Subcutaneous abdominal adipose tissue (tissue), 5 donors: Measurements from ENCODE around the gene RCL1.
A peak's percentile ranks its signal among the peaks of the same experiment; 100 is the strongest.

Source experiments
- H3K27ac ChIP-seq: one replicate; pipeline ENCODE4 v1.7.0; 2013; ENCODE audit warnings: low read depth, mild to moderate bottlenecking, inconsistent platforms, low read length, moderate library complexity
- H3K27me3 ChIP-seq, 5 donors: one replicate each; pipeline ENCODE4 v1.7.0; 2013; ENCODE audit warnings: low read length in 5 of 5, inconsistent platforms in 1 of 5; ENCODE audit not compliant: control insufficient read depth in 5 of 5, insufficient read depth in 4 of 5
- H3K36me3 ChIP-seq, 5 donors: one replicate each; pipeline ENCODE4 v1.7.0; 2013; ENCODE audit warnings: low read length in 5 of 5; ENCODE audit not compliant: control insufficient read depth in 5 of 5, insufficient read depth in 5 of 5
- H3K4me1 ChIP-seq, 5 donors: one replicate each; pipeline ENCODE4 v1.7.0; 2013; ENCODE audit warnings: low read length in 5 of 5, mild to moderate bottlenecking in 3 of 5, moderate library complexity in 1 of 5; ENCODE audit not compliant: control insufficient read depth in 5 of 5, insufficient read depth in 5 of 5
- H3K4me3 ChIP-seq, 5 donors: one replicate each; pipeline ENCODE4 v1.7.0; 2013; ENCODE audit warnings: low read length in 5 of 5, low read depth in 1 of 5
- H3K9ac ChIP-seq, 5 donors: one replicate each; pipeline ENCODE4 v1.7.0; 2013; ENCODE audit warnings: low read length in 5 of 5, mild to moderate bottlenecking in 4 of 5, moderate library complexity in 3 of 5
- H3K9me3 ChIP-seq, 5 donors: one replicate each; pipeline ENCODE4 v1.7.0; 2013; ENCODE audit warnings: low read length in 5 of 5; ENCODE audit not compliant: control insufficient read depth in 5 of 5
- donor health status: healthy.
- donor health status: healthy.
- donor health status: healthy.
- donor health status: healthy.
- donor health status: healthy.

Gene RCL1

DNA sequence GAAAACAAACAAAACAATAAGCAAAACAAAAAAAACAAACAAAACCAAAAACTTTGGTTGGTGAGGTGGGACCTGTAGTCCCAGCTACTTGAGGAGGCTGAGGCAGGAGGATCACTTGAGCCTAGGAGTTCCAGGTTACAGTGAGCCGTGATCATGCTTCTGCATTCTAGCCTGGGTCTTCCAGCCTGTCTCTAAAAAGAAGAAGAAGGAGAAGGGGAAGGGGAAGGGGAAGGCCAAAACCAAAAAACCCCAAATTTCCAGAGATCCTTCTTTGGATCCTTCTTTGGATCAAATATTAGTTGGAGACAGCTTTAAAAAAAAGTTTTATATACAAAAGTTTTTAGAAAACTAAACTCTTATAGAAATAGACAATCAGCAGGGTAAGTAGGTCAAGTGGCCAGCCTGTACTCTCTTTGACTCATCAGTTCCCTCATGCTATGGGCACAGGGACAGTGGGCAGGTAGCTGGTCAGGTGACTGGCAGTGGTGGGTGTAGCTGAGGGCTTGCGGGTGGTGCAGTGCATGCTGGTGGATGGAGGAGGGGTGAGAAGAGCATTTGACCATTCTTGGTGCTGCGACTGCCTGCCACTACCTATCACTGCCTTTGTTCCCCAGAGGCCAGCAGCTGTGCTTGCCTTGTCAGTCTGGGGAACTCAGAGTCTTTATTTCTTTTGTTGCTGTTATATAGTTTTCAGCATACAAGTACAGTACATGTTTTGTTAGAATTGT, 12.6 kb downstream of the RCL1 start:
- Histone ChIP-seq H3K4me1 (peaks cover 0 to 19% (median 14%) of the 10 kb centered on the region in 5 donors), H3K9me3 (peaks cover 0 to 12% (median 3%) of the 10 kb centered on the region in 5 donors), H3K4me3 (no peak overlapping the region), H3K27me3 (no peaks in the 10 kb centered on the region), H3K27ac (no peak overlapping the region), H3K9ac (no peak overlapping the region), H3K36me3 (no peaks in the 10 kb centered on the region)

DNA sequence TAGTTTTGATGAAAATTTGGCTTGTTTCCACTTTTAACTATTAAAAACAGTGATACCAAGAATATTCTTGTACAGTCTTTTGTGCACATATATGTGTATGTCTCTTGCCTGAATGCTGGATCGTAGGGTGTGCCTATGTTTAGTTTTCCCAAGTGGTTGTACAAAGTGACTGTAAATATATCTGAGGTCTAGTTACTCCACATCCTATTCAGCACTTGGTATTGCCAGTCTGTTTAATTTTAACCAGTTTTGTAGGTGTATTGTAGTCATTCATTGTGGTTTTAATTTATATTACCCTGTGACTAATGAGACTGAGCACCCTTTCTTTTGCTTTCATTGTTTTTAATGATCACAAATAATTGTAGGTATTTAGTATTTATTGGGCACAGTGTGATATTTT, 17.8 kb downstream of the RCL1 start:
- Histone ChIP-seq H3K27me3 (no peaks in the 10 kb centered on the region), H3K9ac (no peak overlapping the region), H3K27ac (no peak overlapping the region), H3K9me3 (peaks cover 2 to 22% (median 3%) of the 10 kb centered on the region in 5 donors), H3K36me3 (no peaks in the 10 kb centered on the region), H3K4me1 (peaks cover 0 to 6% (median 3%) of the 10 kb centered on the region in 5 donors), H3K4me3 (no peak overlapping the region)

DNA sequence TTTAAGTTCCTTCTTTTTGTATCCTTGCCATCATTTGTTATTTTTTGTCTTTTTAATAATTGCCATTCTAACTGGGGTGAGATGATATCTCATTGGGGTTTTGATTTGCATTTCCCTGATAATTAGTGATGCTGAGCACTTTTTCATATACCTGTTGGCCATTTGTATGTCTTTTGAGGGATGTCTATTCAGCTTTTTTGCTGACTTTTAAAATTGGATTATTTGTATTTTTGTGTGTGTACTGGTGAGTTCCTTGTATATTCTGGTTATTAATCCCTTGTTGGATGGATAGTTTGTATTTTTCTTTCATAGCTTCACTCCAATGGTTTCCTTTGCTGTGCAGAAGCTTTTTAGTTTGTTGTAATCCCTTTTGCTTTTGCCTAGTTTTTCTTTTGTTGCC, 19.1 kb downstream of the RCL1 start:
- no peaks in the 10 kb centered on the region for H3K36me3 ChIP-seq
- peaks cover 0 to 13% (median 3%) of the 10 kb centered on the region in 5 donors for H3K9me3 ChIP-seq
- H3K4me3 ChIP-seq: no peak overlapping the region
- H3K9ac ChIP-seq: no peak overlapping the region
- H3K27ac ChIP-seq: no peak overlapping the region
- H3K27me3 ChIP-seq: no peaks in the 10 kb centered on the region
- peaks cover 0 to 6% (median 0%) of the 10 kb centered on the region in 5 donors for H3K4me1 ChIP-seq

DNA sequence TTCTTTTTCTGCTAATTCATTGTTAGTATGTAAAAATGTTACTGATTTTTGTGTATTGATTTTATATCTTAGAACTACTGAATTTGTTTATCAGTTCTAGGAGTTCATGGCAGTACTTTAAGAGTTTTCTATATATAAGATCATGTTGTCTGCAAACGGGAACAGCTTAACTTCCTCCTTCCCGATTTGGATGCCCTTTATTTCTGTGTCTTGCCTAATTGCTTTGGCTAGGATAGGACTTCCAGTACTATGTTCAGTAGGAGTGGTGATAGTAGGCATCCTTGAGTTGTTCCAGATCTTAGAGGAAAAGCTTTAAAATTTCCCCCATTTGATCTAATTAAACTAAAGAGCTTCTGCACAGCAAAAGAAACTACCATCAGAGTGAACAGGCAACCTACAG, 20.1 kb downstream of the RCL1 start:
- Histone ChIP-seq H3K4me1 (peaks cover 0 to 6% (median 0%) of the 10 kb centered on the region in 5 donors), H3K27ac (no peak overlapping the region), H3K27me3 (no peaks in the 10 kb centered on the region), H3K9ac (no peak overlapping the region), H3K9me3 (peaks cover 0 to 10% (median 2%) of the 10 kb centered on the region in 5 donors), H3K36me3 (no peaks in the 10 kb centered on the region), H3K4me3 (no peak overlapping the region)

DNA sequence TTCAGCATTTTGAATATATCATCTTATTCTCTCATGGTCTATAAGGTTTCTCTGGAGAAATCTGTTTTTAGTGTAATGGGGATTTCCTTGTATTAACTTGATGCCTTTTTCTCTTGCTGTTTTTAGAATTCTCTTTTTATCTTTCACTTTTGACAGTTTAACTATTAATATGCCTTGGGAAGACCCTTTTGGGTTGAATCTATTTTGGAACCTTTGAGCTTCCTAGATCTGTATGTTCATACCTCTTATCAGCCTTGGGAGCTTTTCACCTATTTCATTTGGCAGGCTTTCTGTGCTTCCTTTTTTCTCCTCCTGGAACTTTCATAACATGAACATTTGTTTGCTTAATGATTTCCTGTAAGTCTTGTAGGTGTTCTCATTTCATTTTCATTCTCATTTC, 22.2 kb downstream of the RCL1 start:
- no peak overlapping the region for H3K9ac ChIP-seq
- H3K27ac ChIP-seq: no peak overlapping the region
- H3K27me3 ChIP-seq: no peaks in the 10 kb centered on the region
- no peak overlapping the region for H3K4me3 ChIP-seq
- H3K9me3 ChIP-seq: peaks cover 0 to 10% (median 2%) of the 10 kb centered on the region in 5 donors
- H3K4me1 ChIP-seq: peaks cover 0 to 6% (median 0%) of the 10 kb centered on the region in 5 donors
- no peaks in the 10 kb centered on the region for H3K36me3 ChIP-seq

DNA sequence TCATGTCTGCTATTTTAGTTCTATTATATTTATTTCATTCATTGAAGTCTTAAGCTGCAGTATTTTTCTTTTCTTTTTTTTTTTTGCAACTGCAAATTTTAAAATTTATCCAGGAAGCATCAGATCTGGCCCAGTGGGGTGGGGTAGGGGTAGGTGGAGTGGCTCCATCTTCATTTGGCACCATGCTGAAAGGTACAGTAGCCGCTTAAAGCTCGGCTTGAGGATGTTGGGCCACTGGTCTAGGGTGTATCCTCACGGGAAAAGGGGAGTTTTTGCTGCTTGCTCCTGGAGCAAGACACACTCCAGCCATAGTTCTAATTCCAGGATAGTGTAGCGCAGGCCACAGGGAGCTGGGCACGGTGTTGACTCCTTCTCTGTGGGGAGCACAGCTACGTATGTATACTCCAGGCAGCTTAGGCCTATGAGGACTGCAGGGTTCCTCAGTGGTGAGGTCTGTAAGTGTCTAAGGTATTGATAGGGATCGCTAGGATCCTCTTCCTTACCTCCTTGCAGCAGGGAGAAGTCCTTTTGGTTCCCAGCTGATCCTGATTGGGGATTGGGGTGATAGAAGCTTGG, 22.7 kb downstream of the RCL1 start:
- Histone ChIP-seq H3K27ac (no peak overlapping the region), H3K4me1 (peaks cover 0 to 6% (median 0%) of the 10 kb centered on the region in 5 donors), H3K36me3 (no peaks in the 10 kb centered on the region), H3K9me3 (peaks cover 0 to 10% (median 2%) of the 10 kb centered on the region in 5 donors), H3K4me3 (no peak overlapping the region), H3K9ac (no peak overlapping the region), H3K27me3 (no peaks in the 10 kb centered on the region)

DNA sequence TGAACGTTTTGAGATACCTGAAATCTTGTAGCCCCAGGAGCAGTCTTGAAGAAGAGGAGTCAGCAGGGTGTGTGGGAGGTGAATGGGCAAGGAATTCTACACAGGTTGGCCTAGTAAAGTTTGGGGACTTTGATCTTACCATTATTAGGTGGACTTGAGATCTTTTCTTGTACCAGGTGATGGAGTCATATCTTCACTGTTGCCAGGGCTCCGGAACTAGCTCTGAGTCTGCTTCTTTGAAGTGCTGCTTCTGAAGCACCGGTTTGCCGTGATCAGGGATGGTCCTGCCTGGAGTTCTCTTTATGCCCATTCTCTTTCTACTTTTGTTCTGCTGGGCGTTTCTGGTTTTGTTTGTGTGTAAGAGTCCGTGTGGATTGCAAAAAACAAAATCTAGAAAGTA, 27.4 kb downstream of the RCL1 start:
- H3K27me3 ChIP-seq: no peaks in the 10 kb centered on the region
- H3K9ac ChIP-seq: no peak overlapping the region
- no peak overlapping the region for H3K27ac ChIP-seq
- H3K4me3 ChIP-seq: no peak overlapping the region
- H3K9me3 ChIP-seq: peaks cover 0 to 3% (median 0%) of the 10 kb centered on the region in 5 donors
- H3K4me1 ChIP-seq: peaks cover 0 to 19% (median 14%) of the 10 kb centered on the region in 5 donors
- no peaks in the 10 kb centered on the region for H3K36me3 ChIP-seq

DNA sequence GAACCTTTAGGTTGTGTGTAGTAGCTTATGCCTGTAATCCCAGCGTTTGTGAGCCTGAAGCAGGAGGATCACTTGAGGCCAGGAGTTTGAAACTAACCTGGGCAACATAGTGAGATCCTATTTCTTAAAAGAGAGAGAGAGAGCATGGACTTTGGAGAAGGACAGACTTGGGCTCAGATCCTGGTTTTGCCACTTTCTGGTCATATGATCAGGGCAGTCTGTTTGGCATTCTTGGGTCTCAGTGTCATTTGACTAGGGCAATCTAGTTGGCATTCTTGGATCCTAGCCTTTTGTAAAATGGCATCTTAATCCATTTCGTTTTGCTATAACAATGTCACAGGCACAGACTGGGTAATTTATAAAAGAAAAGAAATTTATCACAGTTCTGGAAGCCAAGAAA, 28.4 kb downstream of the RCL1 start:
- Histone ChIP-seq H3K9me3 (no peaks in the 10 kb centered on the region), H3K9ac (peak overlapping the region in 1 of 5 donors; percentile 20), H3K4me3 (no peak overlapping the region), H3K27ac (peak overlapping the region; percentile 31), H3K27me3 (no peaks in the 10 kb centered on the region), H3K4me1 (peaks cover 0 to 26% (median 11%) of the 10 kb centered on the region in 5 donors), H3K36me3 (no peaks in the 10 kb centered on the region)

DNA sequence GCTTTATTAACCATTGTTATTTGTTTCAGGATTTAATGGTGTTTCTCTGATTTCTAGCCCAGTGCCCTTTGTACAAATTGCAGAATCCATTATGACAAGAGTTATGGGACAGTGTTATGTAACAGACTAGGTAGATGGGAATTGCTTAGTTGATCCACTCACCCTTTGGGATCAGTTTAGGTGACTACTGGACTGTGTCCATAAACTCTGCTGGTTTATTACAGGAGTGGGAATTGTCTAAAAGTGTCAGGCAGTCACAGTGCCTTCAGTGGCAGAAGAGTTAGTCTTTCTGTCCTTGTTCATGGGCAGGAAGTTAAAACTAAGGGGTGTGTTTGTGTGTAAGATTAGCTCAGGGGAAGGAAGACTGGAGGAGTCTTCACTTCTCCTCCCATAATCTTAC, 29.3 kb downstream of the RCL1 start:
- peaks cover 0 to 1% (median 0%) of the 10 kb centered on the region in 5 donors for H3K36me3 ChIP-seq
- H3K27me3 ChIP-seq: no peaks in the 10 kb centered on the region
- H3K4me1 ChIP-seq: peaks cover 0 to 26% (median 11%) of the 10 kb centered on the region in 5 donors
- H3K9ac ChIP-seq: peak overlapping the region in 2 of 5 donors; percentile 30 to 55
- H3K9me3 ChIP-seq: no peaks in the 10 kb centered on the region
- peak overlapping the region; percentile 31 for H3K27ac ChIP-seq
- H3K4me3 ChIP-seq: no peak overlapping the region

DNA sequence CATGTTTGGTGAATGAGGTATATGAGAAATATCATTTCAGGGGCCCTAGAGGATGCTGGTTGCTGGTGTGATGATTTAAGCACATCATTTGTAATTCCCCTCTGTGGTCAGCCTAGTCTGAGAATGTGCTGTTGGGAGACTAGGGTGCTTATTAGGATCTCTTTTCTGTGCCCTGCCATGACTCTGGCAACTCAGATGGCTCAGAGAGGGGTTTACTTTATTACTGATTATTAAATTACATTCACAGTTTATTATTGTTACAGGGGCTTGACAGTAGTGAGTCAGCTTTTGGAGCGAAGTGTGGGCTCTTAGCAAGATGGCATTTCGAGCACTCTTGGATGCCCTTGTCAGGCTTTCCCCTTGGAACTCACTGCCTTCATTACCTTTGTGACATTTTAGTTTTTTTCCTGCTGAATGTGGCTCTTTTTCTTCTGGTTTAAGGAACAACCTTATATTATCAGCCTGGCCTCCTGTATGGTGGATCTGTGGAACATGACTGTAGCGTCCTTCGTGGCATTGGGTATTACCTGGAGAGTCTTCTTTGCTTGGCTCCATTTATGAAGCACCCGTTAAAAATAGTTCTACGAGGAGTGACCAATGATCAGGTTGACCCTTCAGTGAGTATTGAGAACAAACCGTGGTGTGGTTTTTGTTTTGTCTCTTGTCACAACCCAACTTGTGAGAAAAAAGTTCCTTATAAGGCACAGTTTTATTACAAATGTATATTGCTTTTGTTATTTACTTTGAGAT, 33.8 kb downstream of the RCL1 start:
- Histone ChIP-seq H3K36me3 (peaks cover 0 to 13% (median 0%) of the 10 kb centered on the region in 5 donors), H3K4me1 (peaks cover 0 to 45% (median 17%) of the 10 kb centered on the region in 5 donors), H3K9me3 (no peaks in the 10 kb centered on the region), H3K27me3 (no peaks in the 10 kb centered on the region), H3K27ac (no peak overlapping the region), H3K4me3 (no peak overlapping the region), H3K9ac (no peak overlapping the region)
